ENCODE data around the gene BBOF1. TPM values are rescaled to one million over a fixed set of nuclear protein-coding genes. Genes with fewer than 3 reads are reported as not detected.
"Not testable (repeated sequence)": the region's sequence is repeated elsewhere in the genome, so short reads cannot be mapped to it uniquely, and the experiment has no call there.

BBOF1 gene, protein sequence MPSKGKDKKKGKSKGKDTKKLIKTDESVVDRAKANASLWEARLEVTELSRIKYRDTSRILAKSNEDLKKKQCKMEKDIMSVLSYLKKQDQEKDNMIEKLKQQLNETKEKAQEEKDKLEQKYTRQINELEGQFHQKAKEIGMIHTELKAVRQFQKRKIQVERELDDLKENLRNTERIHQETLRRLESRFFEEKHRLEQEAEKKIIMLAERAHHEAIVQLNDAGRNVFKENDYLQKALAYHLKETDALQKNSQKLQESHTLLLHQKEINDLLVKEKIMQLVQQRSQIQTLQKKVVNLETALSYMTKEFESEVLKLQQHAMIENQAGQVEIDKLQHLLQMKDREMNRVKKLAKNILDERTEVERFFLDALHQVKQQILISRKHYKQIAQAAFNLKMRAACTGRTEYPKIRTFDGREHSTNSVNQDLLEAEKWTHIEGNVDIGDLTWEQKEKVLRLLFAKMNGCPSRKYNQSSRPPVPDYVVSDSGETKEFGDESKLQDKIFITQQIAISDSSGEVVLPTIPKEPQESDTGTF
- total RNA-seq, result 1 to 10 TPM; 3.3 to 5.7 TPM

DNA sequence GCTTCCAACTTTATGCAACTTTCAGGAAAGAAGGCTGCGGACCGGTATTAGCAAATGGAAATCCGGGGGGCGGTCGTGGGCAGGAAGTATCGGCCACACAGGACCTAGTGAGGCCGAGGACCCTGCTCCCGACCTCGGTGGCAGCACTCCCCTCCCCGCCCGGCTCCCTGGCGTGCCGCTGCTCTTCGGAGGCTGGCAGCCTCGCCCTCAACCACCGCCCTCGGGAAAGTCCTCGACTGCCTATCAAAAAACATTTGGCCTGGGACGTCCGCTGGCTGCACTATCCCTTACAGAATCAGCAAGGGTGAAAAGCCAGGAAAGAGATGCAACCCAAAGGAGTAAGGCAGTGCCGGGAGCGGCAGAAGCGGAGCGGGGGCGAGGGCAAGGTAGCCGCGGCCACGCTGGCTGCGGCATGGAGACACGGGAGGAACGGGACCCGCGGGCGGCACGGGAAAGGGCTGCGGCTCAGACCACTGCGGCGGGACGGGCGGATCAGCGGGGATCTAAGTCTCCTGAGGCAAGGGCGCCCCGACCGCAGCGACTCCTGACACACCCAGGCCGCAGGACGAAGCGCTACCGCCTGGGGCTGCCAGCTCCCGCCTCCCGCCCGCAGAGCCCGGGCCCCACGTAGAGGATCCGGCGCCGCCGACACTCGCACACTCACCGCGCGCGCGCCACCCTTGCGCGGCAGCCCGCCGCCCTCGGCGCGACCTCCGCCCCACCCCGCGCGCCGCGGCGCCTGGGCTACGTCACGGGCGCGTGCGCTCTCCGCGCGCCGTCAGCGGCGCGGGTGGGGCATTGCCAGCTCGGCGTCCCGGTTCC, at the start of gene BBOF1, which contains the start of gene ENTPD5:
TSS of gene BBOF1 (plus strand) at position 764 of the 822 bp plus-strand sequence. CDS start 130 bp downstream, outside the sequence.
TSS of gene ENTPD5 (minus strand) at position 703 of the 822 bp plus-strand sequence. CDS start 31,186 bp downstream, outside the sequence.
- peak; percentile 79 for DNase-seq (ENCODE audit: low spot score)
- H3K4me3 ChIP-seq, result peak within 1 kb of the TSS; percentile 79 to 82
- peak within 1 kb of the TSS; percentile 97 to 99 for H3K27ac ChIP-seq
- TF ChIP-seq, protein P1, sequence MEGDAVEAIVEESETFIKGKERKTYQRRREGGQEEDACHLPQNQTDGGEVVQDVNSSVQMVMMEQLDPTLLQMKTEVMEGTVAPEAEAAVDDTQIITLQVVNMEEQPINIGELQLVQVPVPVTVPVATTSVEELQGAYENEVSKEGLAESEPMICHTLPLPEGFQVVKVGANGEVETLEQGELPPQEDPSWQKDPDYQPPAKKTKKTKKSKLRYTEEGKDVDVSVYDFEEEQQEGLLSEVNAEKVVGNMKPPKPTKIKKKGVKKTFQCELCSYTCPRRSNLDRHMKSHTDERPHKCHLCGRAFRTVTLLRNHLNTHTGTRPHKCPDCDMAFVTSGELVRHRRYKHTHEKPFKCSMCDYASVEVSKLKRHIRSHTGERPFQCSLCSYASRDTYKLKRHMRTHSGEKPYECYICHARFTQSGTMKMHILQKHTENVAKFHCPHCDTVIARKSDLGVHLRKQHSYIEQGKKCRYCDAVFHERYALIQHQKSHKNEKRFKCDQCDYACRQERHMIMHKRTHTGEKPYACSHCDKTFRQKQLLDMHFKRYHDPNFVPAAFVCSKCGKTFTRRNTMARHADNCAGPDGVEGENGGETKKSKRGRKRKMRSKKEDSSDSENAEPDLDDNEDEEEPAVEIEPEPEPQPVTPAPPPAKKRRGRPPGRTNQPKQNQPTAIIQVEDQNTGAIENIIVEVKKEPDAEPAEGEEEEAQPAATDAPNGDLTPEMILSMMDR (IDR thresholded peaks at IDR 0.05), result no peak
- H3K4me1 ChIP-seq, result peaks cover 0 to 15% of the 10 kb centered on the region in 2 donors
- no peaks in the 10 kb centered on the region for H3K36me3 ChIP-seq
- H3K9me3 ChIP-seq, result no peaks in the 10 kb centered on the region
- H3K27me3 ChIP-seq, result no peaks in the 10 kb centered on the region

DNA sequence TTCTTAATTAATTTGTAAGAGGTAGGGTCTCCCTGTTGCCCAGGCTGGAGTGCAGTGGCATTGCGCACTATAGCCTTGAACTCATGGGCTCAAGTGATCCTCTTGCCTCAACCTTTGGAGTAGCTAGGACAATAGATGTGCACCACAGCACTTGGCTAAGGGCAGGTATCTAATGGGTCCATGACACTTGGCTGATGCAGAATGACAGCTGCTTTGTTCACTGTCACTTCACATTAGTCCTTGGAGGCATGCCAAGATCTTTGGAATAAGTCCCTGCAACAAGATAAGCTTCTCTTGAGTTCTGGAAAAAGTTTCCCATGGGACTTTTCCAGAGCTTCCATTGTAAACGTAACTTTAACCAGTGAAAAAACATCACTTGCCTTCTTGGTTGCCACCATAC, 45.7 kb upstream of the BBOF1 start:
- DNase-seq (ENCODE audit: low spot score), result no peak
- TF ChIP-seq, protein P1 (IDR thresholded peaks at IDR 0.05), result no peak
- H3K36me3 ChIP-seq, result peaks cover 27% of the 10 kb centered on the region

DNA sequence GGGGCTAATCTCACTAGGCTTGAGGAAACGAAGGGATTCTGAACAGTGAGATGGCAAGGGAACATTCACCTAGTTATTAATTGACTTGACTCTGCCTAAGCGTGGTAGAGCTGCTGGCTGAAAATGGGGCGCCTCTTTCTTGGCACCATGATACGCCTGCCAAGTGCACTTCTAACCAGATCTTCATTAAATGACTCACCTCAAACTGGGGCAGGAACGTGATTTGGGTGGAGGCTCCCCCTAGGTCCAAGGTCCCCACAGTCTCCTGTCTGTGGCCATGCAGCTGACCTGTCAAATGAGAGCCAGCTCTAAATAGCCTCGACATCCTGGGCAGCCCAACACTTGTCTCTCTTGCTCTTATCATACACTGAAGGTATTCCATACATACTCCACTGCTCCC, 43.0 kb upstream of the BBOF1 start:
- no peaks in the 10 kb centered on the region for H3K27me3 ChIP-seq
- peaks cover 0 to 11% of the 10 kb centered on the region in 2 donors for H3K4me1 ChIP-seq
- no peak for DNase-seq (ENCODE audit: low spot score)
- H3K4me3 ChIP-seq, result no peak overlapping the region
- no peaks in the 10 kb centered on the region for H3K9me3 ChIP-seq
- peaks cover 13% of the 10 kb centered on the region for H3K36me3 ChIP-seq
- H3K27ac ChIP-seq, result no peak overlapping the region
- TF ChIP-seq, protein P1 (IDR thresholded peaks at IDR 0.05), result no peak

More for the DNA sequence above, 45.7 kb upstream of the BBOF1 start:
- Histone ChIP-seq H3K27me3 (no peaks in the 10 kb centered on the region), H3K9me3 (no peaks in the 10 kb centered on the region), H3K4me1 (peaks cover 0 to 11% of the 10 kb centered on the region in 2 donors), H3K27ac (no peak overlapping the region), H3K4me3 (no peak overlapping the region)

DNA sequence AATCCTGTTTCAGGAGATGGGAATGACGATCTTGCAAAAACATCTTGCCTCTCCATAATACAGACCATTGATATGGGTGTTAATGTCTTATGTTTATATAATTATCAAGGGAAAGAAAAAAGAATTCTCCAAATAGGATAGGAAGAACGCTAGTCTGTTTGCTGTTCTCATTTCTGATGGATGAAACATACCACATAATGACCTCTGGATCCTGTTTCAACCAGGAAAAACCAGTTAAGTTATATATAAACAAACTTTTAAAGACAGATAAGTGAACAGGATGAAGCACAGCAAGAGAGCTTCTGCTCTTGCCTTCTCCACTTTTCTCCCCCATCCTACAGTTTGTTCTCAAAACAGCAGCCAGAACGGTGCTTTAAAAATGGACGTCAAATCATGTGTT, 41.3 kb upstream of the BBOF1 start:
- peaks cover 8% of the 10 kb centered on the region for H3K36me3 ChIP-seq
- TF ChIP-seq, protein P1 (IDR thresholded peaks at IDR 0.05), result no peak
- no peak for DNase-seq (ENCODE audit: low spot score)
- peaks cover 0 to 11% of the 10 kb centered on the region in 2 donors for H3K4me1 ChIP-seq
- H3K9me3 ChIP-seq, result no peaks in the 10 kb centered on the region
- H3K27ac ChIP-seq, result no peak overlapping the region
- H3K4me3 ChIP-seq, result no peak overlapping the region
- H3K27me3 ChIP-seq, result no peaks in the 10 kb centered on the region

DNA sequence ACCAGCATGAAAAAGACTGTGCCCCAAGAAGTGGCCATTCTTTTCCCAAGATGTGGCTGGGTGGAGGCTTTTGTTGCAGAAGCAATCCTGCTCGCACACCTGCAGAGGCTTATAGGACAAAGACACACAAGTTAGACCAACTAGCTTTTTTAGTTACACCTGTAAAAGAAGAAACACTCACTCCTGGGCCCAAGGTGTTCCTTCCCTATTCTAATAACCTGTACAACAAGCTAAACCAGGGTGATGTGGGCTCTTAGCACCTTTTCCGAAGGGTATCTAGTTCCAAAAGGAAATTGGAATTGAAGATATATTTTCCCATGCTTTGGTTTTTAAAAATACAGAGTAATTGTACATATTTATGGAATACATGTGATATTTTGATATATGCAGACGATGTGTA, 31.1 kb upstream of the BBOF1 start:
- TF ChIP-seq, protein P1 (IDR thresholded peaks at IDR 0.05), result no peak
- Histone ChIP-seq H3K27ac (no peak overlapping the region), H3K9me3 (no peaks in the 10 kb centered on the region), H3K4me1 (no peaks in the 10 kb centered on the region), H3K27me3 (no peaks in the 10 kb centered on the region), H3K4me3 (no peak overlapping the region), H3K36me3 (no peaks in the 10 kb centered on the region)
- no peak for DNase-seq (ENCODE audit: low spot score)

DNA sequence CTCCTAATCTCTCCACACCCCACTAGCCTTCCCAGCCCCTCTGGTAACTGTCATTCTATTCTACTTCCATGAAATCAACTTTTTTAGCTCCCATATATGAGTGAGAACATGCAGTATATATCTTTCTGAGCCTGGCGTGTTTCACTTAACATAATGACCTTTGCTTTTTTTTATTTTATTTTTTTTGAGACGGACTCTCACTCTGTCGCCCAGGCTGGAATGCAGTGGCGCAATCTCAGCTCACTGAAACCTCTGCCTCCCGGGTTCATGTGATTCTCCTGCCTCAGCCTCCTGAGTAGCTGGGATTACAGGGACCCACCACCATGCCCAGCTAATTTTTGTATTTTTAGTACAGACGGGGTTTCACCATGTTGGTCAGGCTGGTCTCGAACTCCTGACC, 30.5 kb upstream of the BBOF1 start:
- not testable (repeated sequence) for H3K9me3 ChIP-seq; H3K4me1 ChIP-seq; H3K27me3 ChIP-seq; H3K4me3 ChIP-seq; H3K36me3 ChIP-seq; H3K27ac ChIP-seq; DNase-seq (ENCODE audit: low spot score)
